H1 (cell line): ENCODE data around the gene EOLA1. TPM values are rescaled to one million over a fixed set of nuclear protein-coding genes. Genes with fewer than 3 reads are reported as not detected.

Experiments
- CTCF ChIA-PET: fragments of 300-600 bp; sonication (Branson Sonifier 250); formaldehyde crosslinking; loops from one replicate; lab custom pipeline; 2021; ENCODE audit not compliant: partially characterized antibody; lab: Charles Lee
- POLR2A ChIA-PET: fragments of 300-600 bp; sonication (Branson Sonifier 250); formaldehyde crosslinking; loops from one replicate; lab custom pipeline; 2021; ENCODE audit warnings: inconsistent platforms; ENCODE audit not compliant: partially characterized antibody; lab: Charles Lee
- DNase-seq, 2 experiments: peaks; one replicate each; pipeline versions ENCODE4 v3.0.0 to v3.0.0-alpha.2; 2010 to 2022; ENCODE audit warnings: low spot score in 2 of 2, low read depth in 1 of 2, mixed read lengths in 1 of 2
- FAIRE-seq: peaks from 2 replicates; lab custom pipeline; 2011; peaks lifted over from hg19 to GRCh38; lab: Jason Lieb, UNC
- H2AFZ ChIP-seq: 2 replicates; pipeline ENCODE4 v1.8.1; 2012; ENCODE audit warnings: low read length, inconsistent platforms
- H2AK5ac ChIP-seq: 2 replicates; pipeline ENCODE4 v1.6.1; 2013; ENCODE audit warnings: low read depth, low read length
- H2BK120ac ChIP-seq: replicated peaks from 2 replicates; pipeline ENCODE3; 2013; ENCODE audit warnings: low read depth, low read length, inconsistent platforms
- H2BK12ac ChIP-seq: 2 replicates; pipeline ENCODE4 v1.6.1; 2013; ENCODE audit warnings: low read depth, low read length
- H2BK15ac ChIP-seq: 2 replicates; pipeline ENCODE4 v1.6.1; 2013; ENCODE audit warnings: low read length
- H2BK20ac ChIP-seq: 2 replicates; pipeline ENCODE4 v1.6.1; 2013; ENCODE audit warnings: low read length
- H2BK5ac ChIP-seq: 2 replicates; pipeline ENCODE4 v1.6.1; 2013; ENCODE audit warnings: low read depth, low read length
- H3K14ac ChIP-seq: 2 replicates; pipeline ENCODE4 v1.6.1; 2013; ENCODE audit warnings: inconsistent platforms; ENCODE audit not compliant: insufficient read length
- H3K18ac ChIP-seq: 2 replicates; pipeline ENCODE4 v1.6.1; 2013; ENCODE audit warnings: low read length; ENCODE audit errors: extremely low read depth
- H3K23ac ChIP-seq: 2 replicates; pipeline ENCODE4 v1.6.1; 2013; ENCODE audit warnings: inconsistent platforms; ENCODE audit not compliant: insufficient read length
- H3K23me2 ChIP-seq: 2 replicates; pipeline ENCODE4 v1.6.1; 2013; ENCODE audit warnings: low read depth, low read length
- H3K27ac ChIP-seq: 2 replicates; pipeline ENCODE4 v1.6.1; 2011; ENCODE audit warnings: low read depth, low read length, inconsistent platforms
- H3K27me3 ChIP-seq, 4 experiments: replicated peaks in 1 of 4; 1 replicate in 1 of 4; 2 replicates in 3 of 4; pipeline versions ENCODE4 v1.6.1 to v1.8.1; 2011 to 2013; ENCODE audit warnings: low read length in 3 of 4, mild to moderate bottlenecking in 3 of 4, inconsistent platforms in 2 of 4, mixed read lengths in 2 of 4, moderate library complexity in 1 of 4; ENCODE audit not compliant: control insufficient read depth in 3 of 4, insufficient read depth in 3 of 4; ENCODE audit errors: extremely low read depth in 1 of 4
- H3K36me3 ChIP-seq, 4 experiments: 2 replicates each; pipeline versions ENCODE4 v1.6.1 to v1.8.1; 2011 to 2013; ENCODE audit warnings: mild to moderate bottlenecking in 4 of 4, low read length in 3 of 4, moderate library complexity in 2 of 4, control low read depth in 1 of 4, inconsistent platforms in 1 of 4; ENCODE audit not compliant: insufficient read depth in 4 of 4, control insufficient read depth in 2 of 4
- H3K4ac ChIP-seq: replicated peaks from 2 replicates; pipeline ENCODE3; 2013; ENCODE audit warnings: low read length, low read depth, mixed read lengths, inconsistent platforms; ENCODE audit not compliant: insufficient read length
- H3K4me1 ChIP-seq, 4 experiments: replicated peaks in 1 of 4; 1 replicate in 1 of 4; 2 replicates in 3 of 4; pipeline versions ENCODE4 v1.6.1 to v1.8.1; 2011 to 2013; ENCODE audit warnings: low read length in 3 of 4, inconsistent platforms in 2 of 4, mixed read lengths in 1 of 4; ENCODE audit not compliant: insufficient read depth in 4 of 4, control insufficient read depth in 3 of 4
- H3K4me2 ChIP-seq, 2 experiments: 2 replicates each; pipeline versions ENCODE4 v1.6.1 to v1.8.1; 2011 to 2013; ENCODE audit warnings: low read depth in 2 of 2, low read length in 2 of 2, control low read depth in 1 of 2, inconsistent platforms in 1 of 2, mild to moderate bottlenecking in 1 of 2; ENCODE audit not compliant: insufficient read depth in 1 of 2
- H3K4me3 ChIP-seq, 4 experiments: fragments of 200-600, 300-600 bp in 1 of 4; sonication (generic), shearing (Covaris generic), sonication (Bioruptor Twin) in 1 of 4; 2 replicates each; pipeline versions ENCODE4 v1.5.1 to v1.8.1; 2011 to 2016; ENCODE audit warnings: low read length in 4 of 4, low read depth in 3 of 4, control low read depth in 2 of 4, inconsistent platforms in 2 of 4, mild to moderate bottlenecking in 2 of 4, mixed read lengths in 1 of 4, moderate library complexity in 1 of 4; ENCODE audit not compliant: insufficient read depth in 2 of 4; ENCODE audit errors: extremely low read depth in 1 of 4
- H3K56ac ChIP-seq: replicated peaks from 2 replicates; pipeline ENCODE3; 2013; ENCODE audit warnings: low read depth, mild to moderate bottlenecking, mixed read lengths, low read length, inconsistent platforms; ENCODE audit not compliant: insufficient read length
- H3K79me1 ChIP-seq: 2 replicates; pipeline ENCODE4 v1.6.1; 2013; ENCODE audit warnings: low read depth, low read length, control low read depth
- H3K79me2 ChIP-seq, 2 experiments: 2 replicates each; pipeline versions ENCODE4 v1.6.1 to v1.8.1; 2012 to 2013; ENCODE audit warnings: low read length in 2 of 2, mild to moderate bottlenecking in 2 of 2, inconsistent platforms in 1 of 2; ENCODE audit not compliant: insufficient read depth in 2 of 2, control insufficient read depth in 1 of 2
- H3K9ac ChIP-seq, 4 experiments: replicated peaks in 1 of 4; 1 replicate in 1 of 4; 2 replicates in 3 of 4; pipeline versions ENCODE4 v1.6.1 to v1.8.1; 2011 to 2013; ENCODE audit warnings: low read depth in 3 of 4, low read length in 3 of 4, control low read depth in 2 of 4, mild to moderate bottlenecking in 2 of 4, moderate library complexity in 2 of 4, inconsistent platforms in 1 of 4; ENCODE audit errors: extremely low read depth in 1 of 4
- H3K9me3 ChIP-seq, 2 experiments: 2 replicates each; pipeline versions ENCODE4 v1.6.1 to v1.8.1; 2012 to 2013; ENCODE audit warnings: mild to moderate bottlenecking in 2 of 2, moderate library complexity in 2 of 2, control low read depth in 1 of 2, inconsistent platforms in 1 of 2, low read depth in 1 of 2, low read length in 1 of 2, mixed read lengths in 1 of 2; ENCODE audit not compliant: insufficient read depth in 2 of 2
- H4K20me1 ChIP-seq, 2 experiments: replicated peaks in 1 of 2; 2 replicates each; pipeline versions ENCODE3 to v1.8.1; 2011 to 2013; ENCODE audit warnings: inconsistent platforms in 2 of 2, low read length in 2 of 2, mild to moderate bottlenecking in 1 of 2; ENCODE audit not compliant: insufficient read depth in 2 of 2, control insufficient read depth in 1 of 2
- H4K5ac ChIP-seq: 2 replicates; pipeline ENCODE4 v1.6.1; 2013; ENCODE audit warnings: low read length, low read depth, mixed read lengths, inconsistent platforms; ENCODE audit not compliant: insufficient read length
- H4K8ac ChIP-seq: 2 replicates; pipeline ENCODE4 v1.8.0; 2013; ENCODE audit warnings: mild to moderate bottlenecking, moderate library complexity, low read length, inconsistent platforms; ENCODE audit not compliant: insufficient read depth; ENCODE audit errors: extremely low read depth
- H4K91ac ChIP-seq: replicated peaks from 2 replicates; pipeline ENCODE3; 2013; ENCODE audit warnings: low read length, mixed read lengths, inconsistent platforms; ENCODE audit not compliant: insufficient read length
- CTCF ChIP-seq, 3 experiments: IDR thresholded peaks; 1 replicate in 2 of 3; 2 replicates in 1 of 3; pipeline versions ENCODE4 v1.5.1 to v1.6.1; 2011; ENCODE audit warnings: low read length in 3 of 3, mild to moderate bottlenecking in 3 of 3, inconsistent platforms in 2 of 3, low read depth in 1 of 3, moderate library complexity in 1 of 3; ENCODE audit not compliant: insufficient read depth in 1 of 3; ENCODE audit errors: control extremely low read depth in 1 of 3
- PHF8 ChIP-seq: fragments of 200-600 bp; sonication (generic); conservative IDR thresholded peaks from 2 replicates; pipeline ENCODE4 v1.7.1; 2012; ENCODE audit warnings: low read depth, mild to moderate bottlenecking, inconsistent platforms, low read length, moderate library complexity
- SIRT6 ChIP-seq: IDR thresholded peaks from one replicate; pipeline ENCODE4 v1.7.1; 2012; ENCODE audit warnings: low read length, inconsistent platforms
- TAF1 ChIP-seq: IDR thresholded peaks from 2 replicates; pipeline ENCODE4 v1.6.1; 2011; ENCODE audit warnings: mild to moderate bottlenecking, low read depth, low read length
- TBP ChIP-seq: IDR thresholded peaks from 2 replicates; pipeline ENCODE4 v1.6.1; 2011; ENCODE audit warnings: low read depth, low read length, improper control_type of control experiment
- WGBS, 2 experiments: shearing (Covaris generic) in 1 of 2; methylation state at CpG; one replicate each; pipeline versions ENCODE4 v1.1.6 to v1.1.7; 2013 to 2015; ENCODE audit warnings: low lambda C conversion rate in 2 of 2, mixed read lengths in 2 of 2, inconsistent platforms in 1 of 2, low coverage in 1 of 2, missing lambda C conversion rate in 1 of 2; ENCODE audit not compliant: insufficient replicate concordance in 2 of 2, insufficient coverage in 1 of 2, insufficient read length in 1 of 2; ENCODE audit errors: extremely low coverage in 1 of 2, missing lambda C conversion rate in 1 of 2; 5-methylcytosine and 5-hydroxymethylcytosine counted together
- polyA plus RNA-seq, 7 experiments: library from polyadenylated mRNA; depleted of rRNA in 3 of 7; stranded (reverse) in 5 of 7; unstranded in 2 of 7; fragments of >200 nt in 5 of 7; fragments of 200-250 nt in 2 of 7; gene quantifications; 1 replicate in 5 of 7; 2 replicates in 1 of 7; 4 replicates in 1 of 7; pipeline versions ENCODE4 v1.2.1 to v1.2.3, GENCODE V29; 2011 to 2013; ENCODE audit warnings: missing spikeins in 2 of 7, mixed read lengths in 2 of 7
- total RNA-seq: library from RNA; stranded (reverse); fragmentation: NEBNext Ultra II Directional; extraction: Animal tissue kit (Norgen Biotek cat#: 25700); gene quantifications from 2 replicates; pipeline ENCODE4 v1.2.1, GENCODE V29; 2021

The EOLA1 gene
- total and polyA plus RNA-seq, 2 of the 8 experiments (the other 6 are each of a cell fraction or from before 2014, with no cell fraction given) = 5.4 to 7.6 TPM

DNA sequence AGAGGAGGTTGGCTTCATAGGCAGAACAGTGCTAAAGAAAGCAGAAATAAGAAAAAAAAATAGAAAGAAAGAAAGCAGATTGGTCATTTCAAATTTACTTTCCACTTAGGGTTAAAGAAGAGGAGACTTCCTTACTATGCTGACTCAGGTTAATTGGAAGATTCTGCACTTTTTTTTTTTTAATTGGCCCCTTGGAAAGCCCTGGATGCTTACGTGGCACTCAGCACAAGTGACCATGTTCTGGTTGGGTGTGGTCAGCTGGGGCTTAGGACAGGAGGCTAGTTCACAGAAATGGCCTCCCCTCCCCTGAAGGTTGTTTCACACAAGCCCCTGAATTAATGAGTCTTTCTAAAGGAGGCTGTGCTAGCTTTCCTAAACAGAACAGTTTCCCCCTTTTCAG is 31.9 kb downstream of the EOLA1 start:
- no peak overlapping the region for H3K4ac ChIP-seq
- 100% methylated on average over 1 of the region's 1 CpG; no CpG with 5 or more reads in 1 of the 2 experiments for WGBS, 2 experiments

More for the DNA sequence above, 31.9 kb downstream of the EOLA1 start:
- Histone ChIP-seq H2BK120ac (no peak overlapping the region), H3K23me2 (no peaks in the 10 kb centered on the region), H2AK5ac (no peak overlapping the region), H3K23ac (no peak overlapping the region), H4K20me1 (no peaks in the 10 kb centered on the region), H3K56ac (no peak overlapping the region)
- TF ChIP-seq PHF8 (no peak), TAF1 (no peak), SIRT6 (no peak), CTCF (IDR thresholded peaks at IDR 0.05; ENCODE audit: control extremely low read depth in 1 of 3, insufficient read depth in 1 of 3, low read depth in 1 of 3, low read length in 3 of 3) (no peak), TBP (no peak)
- TF ChIP-seq, all 59 proteins: peak for 0
- ChIA-PET CTCF (interaction anchor here (1.1 kb wide), 1 partner anchor 60 kb away, joined by 3 read pairs; no protein-coding TSS in a partner anchor), POLR2A (no interaction called here)
- Histone ChIP-seq H2AFZ (no peak overlapping the region), H4K5ac (no peak overlapping the region), H3K18ac (no peak overlapping the region), H2BK15ac (no peak overlapping the region), H2BK12ac (no peak overlapping the region), H3K79me1 (no peaks in the 10 kb centered on the region), H3K14ac (no peak overlapping the region), H3K36me3 (no peaks in the 10 kb centered on the region), H3K27ac (no peak overlapping the region), H3K9me3 (no peaks in the 10 kb centered on the region), H3K4me1 (no peaks in the 10 kb centered on the region), H3K79me2 (no peaks in the 10 kb centered on the region), H3K4me2 (no peak overlapping the region), H3K9ac (no peak overlapping the region), H2BK5ac (no peak overlapping the region), H3K4me3 (no peak overlapping the region), H4K91ac (no peak overlapping the region), H4K8ac (no peak overlapping the region), H3K27me3 (no peaks in the 10 kb centered on the region), H2BK20ac (no peak overlapping the region)
- no peak for DNase-seq
- FAIRE-seq = no peak
